ENCODE results near the gene CYTH1. TPM values are rescaled to one million over a fixed set of nuclear protein-coding genes. Genes with fewer than 3 reads are reported as not detected.

Gene CYTH1
- total RNA-seq, 2 experiments from 2014 or later: 521 to 525 TPM

GRCh38 chr17:78790552-78790951, 8.5 kb upstream of the CYTH1 start:
- H3K4me3 Mint-ChIP-seq: peak overlapping the region; percentile 42
- no peak for DNase-seq
- no peaks in the 10 kb centered on the region for H3K27me3 ChIP-seq (ENCODE audit: control insufficient read depth in 1 of 2, insufficient read depth in 2 of 2, low read length in 2 of 2)
- H3K9me3 ChIP-seq (ENCODE audit: control insufficient read depth in 1 of 2, insufficient read depth in 1 of 2, low read length in 2 of 2): no peaks in the 10 kb centered on the region
- no peaks in the 10 kb centered on the region for H3K9me3 Mint-ChIP-seq
- peaks cover 78% of the 10 kb centered on the region for H3K4me1 Mint-ChIP-seq (ENCODE audit: low read depth)
- CTCF ChIA-PET: interaction anchor here (1.0 to 1.1 kb wide), 2 partner anchors 11 to 13 kb away, joined by 3 to 4 read pairs; no protein-coding TSS in a partner anchor
- POLR2A ChIA-PET: interaction anchor here (0.9 to 3.7 kb wide), 10 partner anchors 9 to 832 kb away, joined by 3 to 43 read pairs (median 10); partner anchors contain the start of genes CYTH1 and TNRC6C
- H3K36me3 ChIP-seq (ENCODE audit: insufficient read depth, low read length): peaks cover 45% of the 10 kb centered on the region
- H3K27me3 Mint-ChIP-seq: no peaks in the 10 kb centered on the region
- H3K27ac ChIP-seq (ENCODE audit: low read depth in 1 of 2, low read length in 2 of 2): peak overlapping the region; percentile 51 to 73
- no peak overlapping the region for H3K4me3 ChIP-seq (ENCODE audit: low read length)
- intact Hi-C loops (cut with DNase I, micrococcal nuclease): no loop called here
- ATAC-seq (ENCODE audit: poor library complexity): no peak
- no peak for TF ChIP-seq CTCF (IDR thresholded peaks at IDR 0.05)
- peaks cover 54% of the 10 kb centered on the region for H3K36me3 Mint-ChIP-seq (ENCODE audit: low read depth)
- H3K4me1 ChIP-seq (ENCODE audit: insufficient read depth, low read length): peaks cover 87% of the 10 kb centered on the region
- H3K27ac Mint-ChIP-seq: peak overlapping the region; percentile 97

DNA sequence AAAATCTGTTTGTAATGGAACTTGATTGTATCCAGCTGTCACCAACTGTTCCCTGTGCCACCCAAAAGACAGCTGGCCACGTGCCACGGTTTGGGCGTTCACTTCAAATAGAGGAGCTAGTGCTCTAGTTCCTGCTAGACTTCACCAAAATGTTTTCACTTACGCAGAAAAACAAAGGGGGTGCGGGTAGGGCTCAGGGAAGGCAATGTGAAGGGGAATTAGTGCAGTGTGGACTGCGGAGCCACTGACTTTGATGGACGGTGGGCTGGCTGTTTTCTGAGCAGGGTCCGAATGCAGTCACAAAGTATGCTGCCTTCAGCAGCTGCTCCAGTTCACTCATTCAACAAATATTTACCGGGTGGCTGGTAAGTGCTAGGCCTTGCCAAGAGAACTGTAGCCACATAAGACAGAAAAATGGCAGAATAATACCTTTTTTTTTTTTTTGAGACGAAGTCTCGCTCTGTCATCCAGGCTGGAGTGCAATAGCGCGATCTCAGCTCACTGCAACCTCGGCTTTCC, 7.6 kb upstream of the CYTH1 start:
- Mint-ChIP-seq H3K27me3 (no peaks in the 10 kb centered on the region), H3K4me1 (ENCODE audit: low read depth) (peaks cover 80% of the 10 kb centered on the region), H3K27ac (peak overlapping the region; percentile 97), H3K36me3 (ENCODE audit: low read depth) (peaks cover 46% of the 10 kb centered on the region), H3K9me3 (no peaks in the 10 kb centered on the region), H3K4me3 (peak overlapping the region; percentile 75)
- ATAC-seq (ENCODE audit: poor library complexity) (peak; percentile 82), DNase-seq (peak; percentile 42 to 85 (median 74))
- ChIA-PET POLR2A (interaction anchor here (0.7 to 3.7 kb wide), 25 partner anchors 9 to 831 kb away, joined by 3 to 43 read pairs (median 4); partner anchors contain the start of genes CYTH1, TMC6 and TNRC6C), CTCF (interaction anchor here (0.8 to 1.7 kb wide), 7 partner anchors 9 to 117 kb away, joined by 3 to 7 read pairs (median 3); no protein-coding TSS in a partner anchor)
- TF ChIP-seq CTCF (IDR thresholded peaks at IDR 0.05): no peak
- intact Hi-C loops (cut with DNase I, micrococcal nuclease): no loop called here
- Histone ChIP-seq H3K4me3 (ENCODE audit: low read length) (peak overlapping the region; percentile 19), H3K27ac (ENCODE audit: low read depth in 1 of 2, low read length in 2 of 2) (peak overlapping the region; percentile 51 to 73), H3K9me3 (ENCODE audit: control insufficient read depth in 1 of 2, insufficient read depth in 1 of 2, low read length in 2 of 2) (no peaks in the 10 kb centered on the region), H3K36me3 (ENCODE audit: insufficient read depth, low read length) (peaks cover 38% of the 10 kb centered on the region), H3K4me1 (ENCODE audit: insufficient read depth, low read length) (peaks cover 87% of the 10 kb centered on the region), H3K27me3 (ENCODE audit: control insufficient read depth in 1 of 2, insufficient read depth in 2 of 2, low read length in 2 of 2) (no peaks in the 10 kb centered on the region)

- no peak for DNase-seq
- Mint-ChIP-seq H3K27ac (peak overlapping the region; percentile 97), H3K36me3 (ENCODE audit: low read depth) (peaks cover 41% of the 10 kb centered on the region), H3K4me1 (ENCODE audit: low read depth) (peaks cover 81% of the 10 kb centered on the region), H3K9me3 (no peaks in the 10 kb centered on the region), H3K4me3 (peak overlapping the region; percentile 75), H3K27me3 (no peaks in the 10 kb centered on the region)
- H3K27me3 ChIP-seq (ENCODE audit: control insufficient read depth in 1 of 2, insufficient read depth in 2 of 2, low read length in 2 of 2): no peaks in the 10 kb centered on the region
- no peaks in the 10 kb centered on the region for H3K9me3 ChIP-seq (ENCODE audit: control insufficient read depth in 1 of 2, insufficient read depth in 1 of 2, low read length in 2 of 2)
- ChIA-PET CTCF (interaction anchor here (0.8 to 1.7 kb wide), 6 partner anchors 9 to 116 kb away, joined by 3 to 7 read pairs (median 4); no protein-coding TSS in a partner anchor), POLR2A (interaction anchor here (0.7 to 3.7 kb wide), 26 partner anchors 8 to 831 kb away, joined by 3 to 43 read pairs (median 4); partner anchors contain the start of genes CYTH1, TMC6 and TNRC6C)
- H3K27ac ChIP-seq (ENCODE audit: low read depth in 1 of 2, low read length in 2 of 2): peak overlapping the region; percentile 62 to 73
- intact Hi-C loops (cut with DNase I, micrococcal nuclease): no loop called here
- peaks cover 33% of the 10 kb centered on the region for H3K36me3 ChIP-seq (ENCODE audit: insufficient read depth, low read length)
- ATAC-seq (ENCODE audit: poor library complexity): peak; percentile 43
- peaks cover 88% of the 10 kb centered on the region for H3K4me1 ChIP-seq (ENCODE audit: insufficient read depth, low read length)
- TF ChIP-seq CTCF (IDR thresholded peaks at IDR 0.05): no peak
- H3K4me3 ChIP-seq (ENCODE audit: low read length): peak overlapping the region; percentile 19
Observed at GRCh38 chr17:78789149-78789662, 7.1 kb upstream of the CYTH1 start.

All from CD4-positive, alpha-beta T cell (primary cell).